HepG2 (cell line): ENCODE results near the gene CENPP. TPM values are rescaled to one million over a fixed set of nuclear protein-coding genes. Genes with fewer than 3 reads are reported as not detected.

Source experiments
- ATAC-seq: fragments of 200-7000 bp; cut with Tn5 transposase; 3 replicates; pipeline ENCODE4 v1.9.1; 2020; ENCODE audit warnings: mild to moderate bottlenecking, moderate library complexity
- BruUV-seq: library from RNA; stranded (reverse); fragments of 400-500 nt; replicated peaks from 2 replicates; lab custom pipeline; 2021; lab: Mats Ljungman, UMichigan
- CTCF ChIA-PET: fragments of 300-600 bp; formaldehyde crosslinking; extraction: SDS; loops from one replicate; lab custom pipeline; 2021; ENCODE audit warnings: low total read pairs, inconsistent platforms, low intra/inter-chr PET ratio; lab: Yijun Ruan, JAX
- POLR2A ChIA-PET: fragments of 350-600 bp; sonication (Branson Sonifier 250); formaldehyde crosslinking; loops from one replicate; lab custom pipeline; 2020; ENCODE audit warnings: antibody characterized with exemption, inconsistent platforms; lab: Yijun Ruan, JAX
- DNase-seq: peaks from one replicate; pipeline ENCODE4 v3.0.0-alpha.2; 2015; ENCODE audit warnings: low spot score
- FAIRE-seq: peaks from 3 replicates; lab custom pipeline; 2011; peaks lifted over from hg19 to GRCh38; lab: Jason Lieb, UNC
- H2AFZ ChIP-seq: one replicate; pipeline ENCODE4 v1.6.1; 2011; ENCODE audit warnings: low read length, inconsistent platforms
- H3K27ac ChIP-seq: fragments of 300-600 bp; 3 replicates; pipeline ENCODE4 v1.8.0; 2011; ENCODE audit warnings: mixed run types, mild to moderate bottlenecking, mixed read lengths, low read length, inconsistent platforms; ENCODE audit not compliant: insufficient read depth; ENCODE audit errors: extremely low read length
- H3K27me3 ChIP-seq, 2 experiments: fragments of 200-600 bp in 1 of 2; 2 replicates in 1 of 2; 3 replicates in 1 of 2; pipeline versions ENCODE4 v1.6.0 to v1.8.0; 2011; ENCODE audit warnings: low read length in 2 of 2, mild to moderate bottlenecking in 2 of 2, moderate library complexity in 2 of 2, inconsistent platforms in 1 of 2; ENCODE audit not compliant: insufficient read depth in 2 of 2, control insufficient read depth in 1 of 2
- H3K36me3 ChIP-seq, 2 experiments: fragments of 200-600 bp in 1 of 2; replicated peaks in 1 of 2; 2 replicates in 1 of 2; 3 replicates in 1 of 2; pipeline versions ENCODE4 v1.5.1 to v1.8.0; 2011; ENCODE audit warnings: low read length in 2 of 2, inconsistent platforms in 1 of 2; ENCODE audit not compliant: insufficient read depth in 2 of 2, control insufficient read depth in 1 of 2
- H3K4me1 ChIP-seq: 2 replicates; pipeline ENCODE4 v1.5.1; 2012; ENCODE audit warnings: low read length, inconsistent platforms; ENCODE audit not compliant: insufficient read depth
- H3K4me2 ChIP-seq: 2 replicates; pipeline ENCODE4 v1.6.0; 2011; ENCODE audit warnings: low read depth, low read length, inconsistent platforms
- H3K4me3 ChIP-seq, 3 experiments: fragments of 200-600 bp in 1 of 3; sonication (generic), shearing (Covaris generic) in 1 of 3; replicated peaks in 1 of 3; 2 replicates each; pipeline ENCODE4 v1.5.1; 2011 to 2016; ENCODE audit warnings: low read length in 3 of 3, inconsistent platforms in 2 of 3, low read depth in 2 of 3, mild to moderate bottlenecking in 2 of 3, control low read depth in 1 of 3, mixed read lengths in 1 of 3; ENCODE audit not compliant: insufficient read depth in 1 of 3
- H3K79me2 ChIP-seq: one replicate; pipeline ENCODE4 v1.6.1; 2011; ENCODE audit warnings: low read length, inconsistent platforms; ENCODE audit not compliant: insufficient read depth
- H3K9ac ChIP-seq: 2 replicates; pipeline ENCODE4 v1.6.0; 2011; ENCODE audit warnings: mild to moderate bottlenecking, low read depth, low read length, inconsistent platforms; ENCODE audit not compliant: insufficient read depth
- H3K9me3 ChIP-seq: 2 replicates; pipeline ENCODE4 v1.5.1; 2012; ENCODE audit warnings: mild to moderate bottlenecking, low read length
- H4K20me1 ChIP-seq: 2 replicates; pipeline ENCODE4 v1.6.0; 2011; ENCODE audit warnings: inconsistent platforms, mild to moderate bottlenecking, low read length, moderate library complexity; ENCODE audit not compliant: insufficient read depth
- AGO2 ChIP-seq: fragments of 200-400 bp; formaldehyde crosslinking; optimal IDR thresholded peaks from 2 replicates; pipeline ENCODE3; 2017; ENCODE audit warnings: mild to moderate bottlenecking, low read depth, low read length, moderate library complexity
- PHF5A ChIP-seq: IDR thresholded peaks from one replicate; pipeline ENCODE4 v1.6.1; 2018; ENCODE audit warnings: low read depth, missing genetic modification reagents; ENCODE audit not compliant: unreplicated experiment
- PPARG ChIP-seq: conservative IDR thresholded peaks from 2 replicates; pipeline ENCODE4 v1.6.1; 2016; ENCODE audit warnings: missing biosample characterization, missing genetic modification reagents
- SMAD1 ChIP-seq: sonication (generic); formaldehyde crosslinking; IDR thresholded peaks from 2 replicates; pipeline ENCODE4 v1.4.0; 2020; ENCODE audit warnings: missing genetic modification reagents, low read depth, mild to moderate bottlenecking, borderline replicate concordance
- ZNF224 ChIP-seq: sonication (generic); formaldehyde crosslinking; IDR thresholded peaks from 2 replicates; pipeline ENCODE4 v1.5.0; 2020; ENCODE audit warnings: mild to moderate bottlenecking, missing genetic modification reagents
- ZNF629 ChIP-seq: sonication (generic); formaldehyde crosslinking; conservative IDR thresholded peaks from 2 replicates; pipeline ENCODE4 v1.5.0; 2020; ENCODE audit warnings: missing genetic modification reagents
- WGBS: methylation state at CpG from one replicate; pipeline ENCODE4 v1.1.6; 2017; ENCODE audit warnings: low lambda C conversion rate; 5-methylcytosine and 5-hydroxymethylcytosine counted together
- in situ Hi-C: cut with HindIII; loops from 2 replicates; pipeline ENCODE4 v1.10.0; 2017; ENCODE audit warnings: low pct_unique_long_range_greater_than_20kb; ENCODE audit not compliant: extremely low pct_ligation_motif_present
- intact Hi-C: fragments of 100-400 bp; cut with micrococcal nuclease; formaldehyde crosslinking; loops from one replicate; pipeline ENCODE4 v1.10.0; 2022; ENCODE audit not compliant: unreplicated experiment
- polyA plus RNA-seq, 8 experiments: library from polyadenylated mRNA; depleted of rRNA in 3 of 8; stranded (reverse) in 7 of 8; unstranded in 1 of 8; fragments of >200 nt; fragmentation: Illumina TruSeq in 4 of 8; extraction: Trizol in 4 of 8; gene quantifications; 2 replicates each; pipeline versions ENCODE4 v1.2.1 to v1.2.3, GENCODE V29; 2011 to 2016; ENCODE audit warnings: low read depth in 4 of 8, missing spikeins in 1 of 8, mixed read lengths in 1 of 8; ENCODE audit not compliant: insufficient read depth in 1 of 8
- total RNA-seq, 5 experiments: library from RNA; depleted of rRNA; stranded (reverse); fragments of >200 nt; fragmentation: Illumina TruSeq; extraction: Trizol; gene quantifications; 2 replicates each; pipeline ENCODE4 v1.2.3, GENCODE V29; 2016; ENCODE audit warnings: low read depth in 1 of 5
- TF ChIP-seq, protein P1 (sequence below): sonication (generic); formaldehyde crosslinking; IDR thresholded peaks from 2 replicates; pipeline ENCODE4 v1.4.0; 2020; ENCODE audit warnings: missing genetic modification reagents, borderline replicate concordance
- TF ChIP-seq, protein P2 (sequence below): sonication (generic); formaldehyde crosslinking; conservative IDR thresholded peaks from 2 replicates; pipeline ENCODE4 v1.8.0; 2022; ENCODE audit warnings: mild to moderate bottlenecking, moderate library complexity, missing genetic modification reagents
- TF ChIP-seq, protein P3 (sequence below): sonication (generic); formaldehyde crosslinking; IDR thresholded peaks from 2 replicates; pipeline ENCODE4 v1.4.0; 2020; ENCODE audit warnings: missing genetic modification reagents, borderline replicate concordance
- TF ChIP-seq, protein P4 (sequence below): sonication (generic); formaldehyde crosslinking; IDR thresholded peaks from 2 replicates; pipeline ENCODE4 v1.5.1; 2020; ENCODE audit warnings: mild to moderate bottlenecking, missing genetic modification reagents, moderate library complexity

CENPP gene
- total and polyA plus RNA-seq, 2 of the 13 experiments (the other 11 are each of a cell fraction or from before 2014, with no cell fraction given): 2.0 to 11.4 TPM

DNA sequence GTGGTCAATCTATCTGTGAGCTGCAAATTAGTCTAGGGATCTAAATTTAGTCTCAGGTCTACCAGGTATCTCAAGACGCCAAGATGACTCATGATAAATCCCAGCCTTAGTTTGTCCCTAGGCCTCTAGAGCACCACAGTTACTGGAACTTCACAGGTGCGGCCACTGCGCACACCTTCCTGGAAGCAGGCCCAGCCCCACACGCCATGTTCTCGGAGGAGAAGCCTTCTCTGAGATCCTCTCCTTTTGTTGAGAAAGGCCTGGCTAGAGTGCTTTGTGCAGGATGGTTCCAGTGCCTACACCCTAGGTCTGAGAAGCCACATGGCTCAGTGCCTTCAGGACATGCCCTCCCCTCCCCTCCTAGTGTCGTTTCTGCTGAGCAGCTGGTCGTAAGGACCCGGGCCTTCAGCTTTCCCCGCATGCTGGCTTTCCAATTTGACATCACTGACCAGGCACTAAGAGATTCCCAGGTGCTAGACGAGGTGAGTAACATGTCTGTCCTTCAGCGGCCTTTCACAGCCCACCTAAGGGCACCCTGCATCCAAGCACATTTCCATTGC lies 292.3 kb downstream of the CENPP start:
- no peak for DNase-seq
- no peak overlapping the region for H3K4me2 ChIP-seq
- no peaks in the 10 kb centered on the region for H3K27me3 ChIP-seq
- H3K36me3 ChIP-seq: peaks cover 5 to 17% of the 10 kb centered on the region in 2 experiments
- H3K9me3 ChIP-seq: no peaks in the 10 kb centered on the region
- H3K79me2 ChIP-seq: no peaks in the 10 kb centered on the region
- CTCF ChIA-PET: no interaction called here
- intact Hi-C loops (no loop called here), in situ Hi-C loops (no loop called here)
- H3K27ac ChIP-seq: peak overlapping the region; percentile 74
- ATAC-seq: no peak
- FAIRE-seq: no peak
- H3K4me1 ChIP-seq: peaks cover 63% of the 10 kb centered on the region
- no peak overlapping the region for H3K9ac ChIP-seq
- H2AFZ ChIP-seq: no peak overlapping the region
- H4K20me1 ChIP-seq: no peaks in the 10 kb centered on the region
- no peak overlapping the region for H3K4me3 ChIP-seq
- no TSS peak for BruUV-seq
- WGBS: 92% methylated on average over 5 of the region's 11 CpGs
- POLR2A ChIA-PET: no interaction called here
- TF ChIP-seq PPARG (no peak), ZNF224 (CRISPR knock-in tag) (peak; percentile 59; the same call in 1 of the 2 replicates), AGO2 (no peak), SMAD1 (no peak), PHF5A (no peak), ZNF629 (CRISPR knock-in tag) (no peak)
- TF ChIP-seq, protein P1, sequence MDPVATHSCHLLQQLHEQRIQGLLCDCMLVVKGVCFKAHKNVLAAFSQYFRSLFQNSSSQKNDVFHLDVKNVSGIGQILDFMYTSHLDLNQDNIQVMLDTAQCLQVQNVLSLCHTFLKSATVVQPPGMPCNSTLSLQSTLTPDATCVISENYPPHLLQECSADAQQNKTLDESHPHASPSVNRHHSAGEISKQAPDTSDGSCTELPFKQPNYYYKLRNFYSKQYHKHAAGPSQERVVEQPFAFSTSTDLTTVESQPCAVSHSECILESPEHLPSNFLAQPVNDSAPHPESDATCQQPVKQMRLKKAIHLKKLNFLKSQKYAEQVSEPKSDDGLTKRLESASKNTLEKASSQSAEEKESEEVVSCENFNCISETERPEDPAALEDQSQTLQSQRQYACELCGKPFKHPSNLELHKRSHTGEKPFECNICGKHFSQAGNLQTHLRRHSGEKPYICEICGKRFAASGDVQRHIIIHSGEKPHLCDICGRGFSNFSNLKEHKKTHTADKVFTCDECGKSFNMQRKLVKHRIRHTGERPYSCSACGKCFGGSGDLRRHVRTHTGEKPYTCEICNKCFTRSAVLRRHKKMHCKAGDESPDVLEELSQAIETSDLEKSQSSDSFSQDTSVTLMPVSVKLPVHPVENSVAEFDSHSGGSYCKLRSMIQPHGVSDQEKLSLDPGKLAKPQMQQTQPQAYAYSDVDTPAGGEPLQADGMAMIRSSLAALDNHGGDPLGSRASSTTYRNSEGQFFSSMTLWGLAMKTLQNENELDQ (CRISPR knock-in tag): no peak
- TF ChIP-seq, protein P2, sequence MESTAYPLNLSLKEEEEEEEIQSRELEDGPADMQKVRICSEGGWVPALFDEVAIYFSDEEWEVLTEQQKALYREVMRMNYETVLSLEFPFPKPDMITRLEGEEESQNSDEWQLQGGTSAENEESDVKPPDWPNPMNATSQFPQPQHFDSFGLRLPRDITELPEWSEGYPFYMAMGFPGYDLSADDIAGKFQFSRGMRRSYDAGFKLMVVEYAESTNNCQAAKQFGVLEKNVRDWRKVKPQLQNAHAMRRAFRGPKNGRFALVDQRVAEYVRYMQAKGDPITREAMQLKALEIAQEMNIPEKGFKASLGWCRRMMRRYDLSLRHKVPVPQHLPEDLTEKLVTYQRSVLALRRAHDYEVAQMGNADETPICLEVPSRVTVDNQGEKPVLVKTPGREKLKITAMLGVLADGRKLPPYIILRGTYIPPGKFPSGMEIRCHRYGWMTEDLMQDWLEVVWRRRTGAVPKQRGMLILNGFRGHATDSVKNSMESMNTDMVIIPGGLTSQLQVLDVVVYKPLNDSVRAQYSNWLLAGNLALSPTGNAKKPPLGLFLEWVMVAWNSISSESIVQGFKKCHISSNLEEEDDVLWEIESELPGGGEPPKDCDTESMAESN: no peak
- TF ChIP-seq, protein P3, sequence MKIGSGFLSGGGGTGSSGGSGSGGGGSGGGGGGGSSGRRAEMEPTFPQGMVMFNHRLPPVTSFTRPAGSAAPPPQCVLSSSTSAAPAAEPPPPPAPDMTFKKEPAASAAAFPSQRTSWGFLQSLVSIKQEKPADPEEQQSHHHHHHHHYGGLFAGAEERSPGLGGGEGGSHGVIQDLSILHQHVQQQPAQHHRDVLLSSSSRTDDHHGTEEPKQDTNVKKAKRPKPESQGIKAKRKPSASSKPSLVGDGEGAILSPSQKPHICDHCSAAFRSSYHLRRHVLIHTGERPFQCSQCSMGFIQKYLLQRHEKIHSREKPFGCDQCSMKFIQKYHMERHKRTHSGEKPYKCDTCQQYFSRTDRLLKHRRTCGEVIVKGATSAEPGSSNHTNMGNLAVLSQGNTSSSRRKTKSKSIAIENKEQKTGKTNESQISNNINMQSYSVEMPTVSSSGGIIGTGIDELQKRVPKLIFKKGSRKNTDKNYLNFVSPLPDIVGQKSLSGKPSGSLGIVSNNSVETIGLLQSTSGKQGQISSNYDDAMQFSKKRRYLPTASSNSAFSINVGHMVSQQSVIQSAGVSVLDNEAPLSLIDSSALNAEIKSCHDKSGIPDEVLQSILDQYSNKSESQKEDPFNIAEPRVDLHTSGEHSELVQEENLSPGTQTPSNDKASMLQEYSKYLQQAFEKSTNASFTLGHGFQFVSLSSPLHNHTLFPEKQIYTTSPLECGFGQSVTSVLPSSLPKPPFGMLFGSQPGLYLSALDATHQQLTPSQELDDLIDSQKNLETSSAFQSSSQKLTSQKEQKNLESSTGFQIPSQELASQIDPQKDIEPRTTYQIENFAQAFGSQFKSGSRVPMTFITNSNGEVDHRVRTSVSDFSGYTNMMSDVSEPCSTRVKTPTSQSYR (CRISPR knock-in tag): no peak
- TF ChIP-seq, protein P4, sequence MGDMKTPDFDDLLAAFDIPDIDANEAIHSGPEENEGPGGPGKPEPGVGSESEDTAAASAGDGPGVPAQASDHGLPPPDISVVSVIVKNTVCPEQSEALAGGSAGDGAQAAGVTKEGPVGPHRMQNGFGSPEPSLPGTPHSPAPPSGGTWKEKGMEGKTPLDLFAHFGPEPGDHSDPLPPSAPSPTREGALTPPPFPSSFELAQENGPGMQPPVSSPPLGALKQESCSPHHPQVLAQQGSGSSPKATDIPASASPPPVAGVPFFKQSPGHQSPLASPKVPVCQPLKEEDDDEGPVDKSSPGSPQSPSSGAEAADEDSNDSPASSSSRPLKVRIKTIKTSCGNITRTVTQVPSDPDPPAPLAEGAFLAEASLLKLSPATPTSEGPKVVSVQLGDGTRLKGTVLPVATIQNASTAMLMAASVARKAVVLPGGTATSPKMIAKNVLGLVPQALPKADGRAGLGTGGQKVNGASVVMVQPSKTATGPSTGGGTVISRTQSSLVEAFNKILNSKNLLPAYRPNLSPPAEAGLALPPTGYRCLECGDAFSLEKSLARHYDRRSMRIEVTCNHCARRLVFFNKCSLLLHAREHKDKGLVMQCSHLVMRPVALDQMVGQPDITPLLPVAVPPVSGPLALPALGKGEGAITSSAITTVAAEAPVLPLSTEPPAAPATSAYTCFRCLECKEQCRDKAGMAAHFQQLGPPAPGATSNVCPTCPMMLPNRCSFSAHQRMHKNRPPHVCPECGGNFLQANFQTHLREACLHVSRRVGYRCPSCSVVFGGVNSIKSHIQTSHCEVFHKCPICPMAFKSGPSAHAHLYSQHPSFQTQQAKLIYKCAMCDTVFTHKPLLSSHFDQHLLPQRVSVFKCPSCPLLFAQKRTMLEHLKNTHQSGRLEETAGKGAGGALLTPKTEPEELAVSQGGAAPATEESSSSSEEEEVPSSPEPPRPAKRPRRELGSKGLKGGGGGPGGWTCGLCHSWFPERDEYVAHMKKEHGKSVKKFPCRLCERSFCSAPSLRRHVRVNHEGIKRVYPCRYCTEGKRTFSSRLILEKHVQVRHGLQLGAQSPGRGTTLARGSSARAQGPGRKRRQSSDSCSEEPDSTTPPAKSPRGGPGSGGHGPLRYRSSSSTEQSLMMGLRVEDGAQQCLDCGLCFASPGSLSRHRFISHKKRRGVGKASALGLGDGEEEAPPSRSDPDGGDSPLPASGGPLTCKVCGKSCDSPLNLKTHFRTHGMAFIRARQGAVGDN (CRISPR knock-in tag): 0 out of 2 replicates have a peak, but pooled peaks have one; percentile 20
